ENCODE data around the gene UBD.

UBD gene

GRCh38 chr6:29519291-29520010 lies 40.1 kb downstream of the UBD start:
- no peak for DNase-seq

- DNase-seq = no peak
These were observed 41.6 kb downstream of the UBD start for GRCh38 chr6:29517728-29518440.

GRCh38 chr6:29517245-29517644 lies 42.3 kb downstream of the UBD start:
- no peak for DNase-seq

DNA sequence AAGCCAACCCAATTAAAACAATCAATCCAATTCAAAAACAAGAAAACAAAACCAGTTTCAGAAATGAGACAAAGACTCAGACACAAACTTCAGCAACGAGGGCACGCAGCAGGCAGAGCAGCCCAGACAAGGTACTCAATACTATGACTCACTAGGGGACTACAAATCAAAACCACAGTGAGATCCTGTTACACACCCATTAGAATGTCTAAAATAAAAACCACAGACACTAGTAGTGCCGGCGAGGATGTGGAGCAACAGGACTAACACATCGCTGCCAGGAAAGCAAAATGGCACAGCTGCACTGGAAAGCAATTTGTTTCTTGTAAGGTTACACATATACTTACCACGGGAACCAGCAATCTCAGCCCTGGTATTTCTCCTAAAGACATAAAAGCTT lies 43.4 kb downstream of the UBD start:
- DNase-seq = no peak

DNA sequence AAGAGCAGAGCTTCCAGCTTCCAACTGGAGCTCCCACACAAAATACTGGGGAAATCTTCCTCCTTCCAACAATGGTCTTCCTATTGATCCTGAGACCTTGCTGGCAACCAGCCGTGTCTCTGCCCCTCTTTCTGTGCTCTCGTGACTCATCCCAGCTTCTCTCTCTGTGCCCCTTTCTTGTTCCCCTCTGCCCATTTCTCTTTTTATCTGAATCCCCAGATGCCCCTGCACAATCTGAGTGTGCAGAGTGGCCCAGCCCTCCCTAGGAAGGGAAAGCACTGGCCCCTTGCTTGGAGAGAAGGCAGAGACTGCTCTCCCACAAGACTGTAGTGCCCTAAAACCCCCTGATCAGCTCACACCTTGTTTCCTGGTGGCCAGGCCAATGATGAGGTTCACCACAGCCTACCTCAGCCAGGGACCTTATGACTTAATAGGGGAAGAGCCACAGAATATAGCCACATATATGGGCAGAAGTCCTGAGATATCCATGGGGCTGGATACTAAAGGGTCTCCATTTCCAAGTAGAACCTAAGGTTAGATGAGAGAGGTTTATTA lies 48.7 kb downstream of the UBD start:
- DNase-seq = no peak

GRCh38 chr6:29510202-29510601 lies 49.3 kb downstream of the UBD start:
- DNase-seq = no peak

DNA sequence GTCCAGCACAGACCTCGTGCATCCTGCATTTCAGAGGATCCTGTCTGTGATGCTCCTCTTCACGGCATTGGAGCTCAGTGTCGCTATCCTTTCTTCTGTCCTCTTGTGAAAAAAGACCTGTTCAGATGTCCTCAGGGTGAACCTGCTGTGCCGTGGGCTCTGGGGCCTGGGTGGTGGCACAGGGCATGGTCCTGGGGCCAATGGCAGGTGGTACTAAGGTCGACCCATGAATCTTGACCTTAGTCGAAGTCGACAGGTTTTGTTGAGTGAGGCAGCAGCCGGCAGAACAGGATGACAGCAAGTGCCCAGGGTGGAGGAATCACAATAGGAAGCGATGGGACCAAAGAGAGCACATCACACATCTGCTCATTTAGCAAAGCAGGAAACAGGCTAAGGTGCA lies 49.8 kb downstream of the UBD start:
- DNase-seq = no peak

DNA sequence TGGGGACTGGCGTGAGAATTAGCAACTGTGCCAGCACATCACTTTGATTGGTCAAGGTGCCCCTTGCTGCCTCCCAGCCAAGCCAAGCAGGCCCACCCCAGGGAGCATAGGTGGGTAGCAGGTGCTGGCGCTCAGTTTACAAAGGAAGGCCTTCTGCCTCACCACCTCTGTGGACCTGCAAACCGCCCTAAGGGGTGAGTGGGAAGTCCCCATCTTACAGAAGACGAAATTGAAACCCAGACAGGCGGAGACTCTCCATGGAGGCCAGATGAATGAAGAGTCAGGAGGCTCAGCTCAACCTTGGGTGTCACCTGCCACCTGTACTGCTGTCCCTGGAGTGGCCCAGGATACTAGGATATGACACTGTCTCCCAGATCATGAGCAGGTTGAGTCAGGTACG lies 50.3 kb downstream of the UBD start:
- no peak for DNase-seq

GRCh38 chr6:29507319-29507718 lies 52.2 kb downstream of the UBD start:
- DNase-seq = no peak

DNA sequence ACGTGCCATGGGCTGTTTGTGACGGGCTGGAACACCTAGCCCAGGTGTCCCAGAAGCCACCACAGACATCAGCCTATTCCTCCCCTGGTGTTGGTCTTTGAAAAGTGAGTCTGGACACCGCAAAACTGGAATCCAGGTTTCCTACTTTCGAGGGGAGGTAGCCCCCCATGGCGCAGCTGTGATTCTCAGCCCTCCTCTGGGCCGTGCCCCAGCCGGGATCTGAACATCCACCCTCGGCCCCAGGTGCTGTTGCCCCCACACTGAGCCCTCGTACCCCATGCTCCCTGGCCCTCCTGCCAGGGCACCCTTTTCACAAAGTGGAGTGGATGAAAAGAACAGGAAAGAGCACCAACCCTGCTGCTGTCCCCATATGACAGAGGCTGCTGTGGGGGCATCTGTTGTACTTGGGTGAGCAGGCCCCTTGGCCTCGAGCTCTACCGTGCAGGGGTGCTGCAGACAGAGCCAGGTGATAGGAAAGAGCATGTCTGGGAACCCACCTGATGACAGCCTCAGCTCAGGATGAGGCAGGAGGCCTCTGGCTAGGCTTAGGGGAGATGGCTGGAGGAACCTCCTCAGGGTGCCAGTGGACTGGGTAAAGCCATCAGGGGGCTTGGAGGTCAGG lies 53.0 kb downstream of the UBD start:
- no peak for DNase-seq

GRCh38 chr6:29505808-29506207 lies 53.7 kb downstream of the UBD start:
- no peak for DNase-seq
